Upper lobe of left lung (tissue), 4 donors: ENCODE measurements around the gene CSPG4.

Experiments used
- CTCF ChIP-seq, 6 experiments: fragments of 450-650 bp in 4 of 6; fragments of 200-600 bp in 2 of 6; sonication (generic) in 2 of 6; IDR thresholded peaks; one replicate each; pipeline ENCODE4 v1.5.1; 2016 to 2019; ENCODE audit warnings: antibody characterized with exemption in 6 of 6
- EP300 ChIP-seq, 4 donors: sonication (generic); formaldehyde crosslinking; IDR thresholded peaks; one replicate each; pipeline ENCODE4 v1.5.1; 2017; ENCODE audit warnings: antibody characterized with exemption in 4 of 4, control low read depth in 2 of 4
- POLR2A ChIP-seq, 4 donors: fragments of 450-650 bp; IDR thresholded peaks; one replicate each; pipeline ENCODE4 v1.5.1; 2016 to 2017; ENCODE audit warnings: antibody characterized with exemption in 4 of 4, mild to moderate bottlenecking in 2 of 4
- POLR2AphosphoS5 ChIP-seq, 2 donors: sonication (generic); formaldehyde crosslinking; IDR thresholded peaks; one replicate each; pipeline ENCODE4 v1.5.1; 2017; ENCODE audit warnings: antibody characterized with exemption in 2 of 2

- TF ChIP-seq POLR2AphosphoS5 (IDR thresholded peaks at IDR 0.05) (peak in 1 of 2 donors; percentile 46), CTCF (IDR thresholded peaks at IDR 0.05) (no peak), POLR2A (IDR thresholded peaks at IDR 0.05) (no peak), EP300 (IDR thresholded peaks at IDR 0.05) (no peak)
Observed at GRCh38 chr15:75731248-75732151, 18.9 kb upstream of the CSPG4 start.
